Urinary bladder (tissue), 4 donors: ENCODE data around the gene EXT2. TPM values are rescaled to one million over a fixed set of nuclear protein-coding genes. Genes with fewer than 3 reads are reported as not detected.

Source experiments
- DNase-seq: peaks from one replicate; pipeline ENCODE4 v3.0.0-alpha.2; 2015; ENCODE audit errors: extremely low spot score
- H3K27ac ChIP-seq: one replicate; pipeline ENCODE4 v1.5.1; 2013; ENCODE audit warnings: low read depth, mild to moderate bottlenecking, moderate library complexity
- H3K36me3 ChIP-seq: one replicate; pipeline ENCODE4 v1.6.1; 2013; ENCODE audit warnings: mild to moderate bottlenecking, moderate library complexity; ENCODE audit not compliant: insufficient read depth
- H3K4me1 ChIP-seq: one replicate; pipeline ENCODE4 v1.6.1; 2013; ENCODE audit warnings: mild to moderate bottlenecking, moderate library complexity; ENCODE audit not compliant: insufficient read depth
- H3K4me3 ChIP-seq: one replicate; pipeline ENCODE4 v1.5.1; 2013; ENCODE audit warnings: low read depth, low read length
- WGBS: extraction: QIAGEN DNeasy Blood & Tissue Kit; methylation state at CpG from one replicate; pipeline ENCODE4 v1.1.7; 2013; 5-methylcytosine and 5-hydroxymethylcytosine counted together
- polyA plus RNA-seq: library from polyadenylated mRNA; stranded (reverse); fragments of 200-250 nt; gene quantifications from one replicate; pipeline ENCODE4 v1.2.3, GENCODE V29; 2013
- total RNA-seq: library from RNA; depleted of rRNA; stranded (reverse); fragments of >200 nt; gene quantifications from one replicate; pipeline ENCODE4 v1.2.3, GENCODE V29; 2014
- donor health status: healthy with polysubstance abuse.
- donor health status: healthy.

The EXT2 gene
- total and polyA plus RNA-seq, 2 donors: 52.2 to 95.3 TPM

GRCh38 chr11:44258839-44259420, 163.5 kb downstream of the EXT2 start:
- 91% methylated on average over 5 of the region's 5 CpGs for WGBS
- Histone ChIP-seq H3K4me1 (no peaks in the 10 kb centered on the region), H3K4me3 (no peak overlapping the region), H3K27ac (no peak overlapping the region), H3K36me3 (no peaks in the 10 kb centered on the region)
- no peak for DNase-seq

DNA sequence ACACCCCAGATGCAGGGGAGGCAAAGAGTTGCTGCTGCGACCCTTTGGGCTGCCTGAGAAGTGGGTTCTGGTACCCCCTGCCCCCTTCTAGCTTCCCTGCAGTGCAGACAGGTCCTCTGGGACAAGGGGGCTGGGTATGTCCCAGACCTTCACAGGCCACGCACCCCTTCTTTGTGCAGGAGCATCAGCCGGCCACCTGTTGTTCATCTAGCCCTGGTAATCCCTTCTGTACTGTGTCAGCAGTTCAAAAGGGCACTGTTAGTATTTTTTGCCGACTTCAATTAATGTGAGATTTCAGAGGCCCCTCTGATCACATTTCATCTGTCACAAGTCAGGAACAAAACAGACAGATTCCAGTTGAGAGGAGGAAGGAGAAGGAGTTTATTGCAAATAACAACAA, 164.6 kb downstream of the EXT2 start:
- no peak for DNase-seq
- WGBS: 67% methylated on average over 4 of the region's 4 CpGs
- no peak overlapping the region for H3K4me3 ChIP-seq
- H3K36me3 ChIP-seq: no peaks in the 10 kb centered on the region
- no peaks in the 10 kb centered on the region for H3K4me1 ChIP-seq
- H3K27ac ChIP-seq: no peak overlapping the region

DNA sequence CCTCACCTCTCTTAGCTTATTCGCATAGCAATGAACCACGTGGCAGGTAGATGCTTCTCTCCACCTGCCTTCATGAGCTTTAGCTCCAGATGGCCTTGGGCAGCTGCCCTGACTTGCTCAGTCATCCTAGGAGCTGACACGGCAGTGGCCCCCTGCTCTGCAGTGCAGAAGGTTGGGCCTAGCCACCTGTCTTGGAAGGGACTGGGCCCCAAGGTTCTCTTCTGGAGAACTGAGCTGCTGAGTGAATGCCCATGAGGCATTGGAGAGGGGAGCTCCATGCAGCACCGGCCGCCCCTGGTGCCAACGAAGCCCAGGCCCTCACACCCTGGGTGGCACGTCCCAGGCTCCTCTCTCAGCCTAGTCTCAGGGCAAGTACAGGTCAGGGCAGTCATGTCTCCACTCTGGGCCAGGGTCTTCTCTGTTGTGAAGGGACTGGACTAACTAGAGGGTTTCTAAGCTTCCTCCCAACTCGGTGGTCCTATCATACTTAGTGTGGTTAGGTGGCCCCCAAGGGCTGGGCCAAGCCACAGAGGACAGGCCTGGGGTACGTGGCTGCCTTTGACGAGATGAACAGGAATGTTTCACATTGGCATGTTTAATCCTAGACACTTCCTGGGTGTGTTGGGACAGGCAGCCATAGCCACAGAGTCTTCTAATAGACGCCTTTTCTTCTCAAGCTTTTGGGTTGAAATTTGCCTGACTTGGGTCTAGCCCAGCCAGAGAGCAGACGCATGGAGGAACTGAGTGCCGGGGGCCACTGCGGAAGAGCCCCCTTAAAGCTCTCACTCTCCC, 166.5 kb downstream of the EXT2 start:
- WGBS: 88% methylated on average over 14 of the region's 14 CpGs
- Histone ChIP-seq H3K4me1 (no peaks in the 10 kb centered on the region), H3K36me3 (no peaks in the 10 kb centered on the region), H3K4me3 (no peak overlapping the region), H3K27ac (no peak overlapping the region)
- DNase-seq: no peak

DNA sequence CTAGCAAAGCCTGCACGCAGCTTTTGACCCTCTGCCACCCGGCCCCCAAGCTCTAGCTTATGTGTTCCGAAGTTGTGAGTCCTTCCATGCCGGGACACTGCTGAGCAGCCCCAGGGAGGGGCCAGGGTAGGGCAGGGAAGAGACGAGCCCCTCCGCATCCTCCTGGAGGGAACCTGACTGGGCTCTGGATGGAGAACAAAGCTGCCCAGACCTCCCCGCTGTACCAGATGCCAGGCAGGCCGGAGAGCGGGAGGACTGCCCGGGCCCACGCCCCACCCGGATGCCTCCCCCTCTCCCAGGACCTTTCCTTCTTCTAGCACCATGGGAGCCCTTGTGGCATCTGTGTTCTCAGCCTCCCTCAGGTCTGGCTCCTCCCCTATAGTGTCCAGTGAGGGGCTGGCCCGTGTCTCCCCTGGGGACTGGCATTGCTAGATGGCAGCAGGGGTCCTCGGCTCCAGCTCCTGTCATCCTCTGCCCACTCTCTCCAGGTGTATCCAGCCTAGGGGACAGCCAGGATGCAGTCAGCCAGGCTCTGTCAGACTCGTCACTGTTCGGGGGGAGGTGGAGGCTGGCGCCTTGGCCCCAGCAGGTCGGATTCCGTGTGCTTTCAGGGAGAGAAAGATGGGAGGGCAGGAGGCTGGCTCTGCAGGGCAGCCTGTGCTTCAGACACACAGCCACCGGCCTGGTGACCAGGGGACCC, 168.4 kb downstream of the EXT2 start:
- H3K36me3 ChIP-seq: no peaks in the 10 kb centered on the region
- no peaks in the 10 kb centered on the region for H3K4me1 ChIP-seq
- no peak overlapping the region for H3K4me3 ChIP-seq
- DNase-seq: no peak
- 87% methylated on average over 20 of the region's 20 CpGs for WGBS
- no peak overlapping the region for H3K27ac ChIP-seq

DNA sequence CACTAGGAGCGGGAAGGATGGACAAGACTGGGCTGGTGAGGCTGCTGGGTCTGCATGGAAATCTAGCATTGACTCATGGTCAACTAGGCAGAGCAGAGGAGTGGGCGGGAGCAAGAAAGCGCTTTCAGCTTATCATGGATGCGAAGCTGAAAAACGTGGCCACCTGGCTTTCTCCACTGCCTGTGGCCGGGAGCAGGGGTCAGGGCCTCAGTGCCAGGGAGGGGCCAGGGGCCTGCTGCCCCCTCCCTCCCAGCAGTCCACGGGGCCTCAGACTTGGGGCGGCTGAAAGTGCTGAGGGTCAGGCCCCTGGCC, 168.9 kb downstream of the EXT2 start:
- H3K27ac ChIP-seq: no peak overlapping the region
- 81% methylated on average over 8 of the region's 8 CpGs for WGBS
- H3K36me3 ChIP-seq: no peaks in the 10 kb centered on the region
- DNase-seq: no peak
- H3K4me1 ChIP-seq: no peaks in the 10 kb centered on the region
- H3K4me3 ChIP-seq: no peak overlapping the region

GRCh38 chr11:44264761-44265160, 169.3 kb downstream of the EXT2 start:
- no peak for DNase-seq
- no peak overlapping the region for H3K4me3 ChIP-seq
- no peak overlapping the region for H3K27ac ChIP-seq
- WGBS: 92% methylated on average over 22 of the region's 22 CpGs
- no peaks in the 10 kb centered on the region for H3K36me3 ChIP-seq
- no peaks in the 10 kb centered on the region for H3K4me1 ChIP-seq

DNA sequence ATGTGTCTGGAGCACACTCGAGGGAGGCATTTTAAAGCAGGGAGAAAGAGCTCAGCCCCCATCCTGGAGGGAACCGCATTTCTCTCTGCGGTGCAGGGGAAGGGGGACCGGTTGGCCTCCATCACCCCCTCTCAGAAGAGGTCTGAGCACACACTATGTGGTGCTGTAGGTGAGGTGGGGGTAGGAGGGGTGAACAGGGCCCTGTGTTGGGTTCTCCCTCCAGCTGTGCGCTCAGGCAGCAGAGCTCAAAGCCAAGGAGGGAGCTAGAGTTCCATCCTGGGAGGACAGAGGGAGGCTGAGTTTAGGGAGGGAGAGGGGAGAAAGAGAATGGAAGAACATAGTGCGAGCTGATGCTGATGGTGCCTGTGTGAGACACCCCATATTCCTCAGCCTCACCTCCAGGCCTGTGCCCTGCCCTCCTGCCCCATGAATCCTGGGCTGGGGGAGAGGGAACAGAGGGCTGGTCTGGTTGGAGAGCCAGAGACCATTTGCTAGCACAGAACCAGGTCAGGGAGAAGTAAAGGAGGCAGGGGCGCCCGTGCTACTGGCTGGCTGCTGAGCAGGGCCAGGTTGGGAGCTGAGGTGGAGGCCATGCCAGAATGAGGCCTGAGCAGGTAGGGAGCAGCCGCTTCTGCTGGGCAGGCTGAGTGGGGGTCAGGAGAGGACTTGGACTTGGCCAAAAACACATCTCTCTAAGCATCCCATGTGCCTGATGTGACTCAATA, 170.7 kb downstream of the EXT2 start:
- H3K27ac ChIP-seq: no peak overlapping the region
- H3K4me1 ChIP-seq: no peaks in the 10 kb centered on the region
- DNase-seq: no peak
- 83% methylated on average over 9 of the region's 9 CpGs for WGBS
- H3K4me3 ChIP-seq: no peak overlapping the region
- H3K36me3 ChIP-seq: no peaks in the 10 kb centered on the region

GRCh38 chr11:44267006-44267749, 171.7 kb downstream of the EXT2 start:
- DNase-seq: no peak
- no peaks in the 10 kb centered on the region for H3K36me3 ChIP-seq
- WGBS: 91% methylated on average over 24 of the region's 24 CpGs
- H3K4me3 ChIP-seq: no peak overlapping the region
- no peak overlapping the region for H3K27ac ChIP-seq
- H3K4me1 ChIP-seq: no peaks in the 10 kb centered on the region

DNA sequence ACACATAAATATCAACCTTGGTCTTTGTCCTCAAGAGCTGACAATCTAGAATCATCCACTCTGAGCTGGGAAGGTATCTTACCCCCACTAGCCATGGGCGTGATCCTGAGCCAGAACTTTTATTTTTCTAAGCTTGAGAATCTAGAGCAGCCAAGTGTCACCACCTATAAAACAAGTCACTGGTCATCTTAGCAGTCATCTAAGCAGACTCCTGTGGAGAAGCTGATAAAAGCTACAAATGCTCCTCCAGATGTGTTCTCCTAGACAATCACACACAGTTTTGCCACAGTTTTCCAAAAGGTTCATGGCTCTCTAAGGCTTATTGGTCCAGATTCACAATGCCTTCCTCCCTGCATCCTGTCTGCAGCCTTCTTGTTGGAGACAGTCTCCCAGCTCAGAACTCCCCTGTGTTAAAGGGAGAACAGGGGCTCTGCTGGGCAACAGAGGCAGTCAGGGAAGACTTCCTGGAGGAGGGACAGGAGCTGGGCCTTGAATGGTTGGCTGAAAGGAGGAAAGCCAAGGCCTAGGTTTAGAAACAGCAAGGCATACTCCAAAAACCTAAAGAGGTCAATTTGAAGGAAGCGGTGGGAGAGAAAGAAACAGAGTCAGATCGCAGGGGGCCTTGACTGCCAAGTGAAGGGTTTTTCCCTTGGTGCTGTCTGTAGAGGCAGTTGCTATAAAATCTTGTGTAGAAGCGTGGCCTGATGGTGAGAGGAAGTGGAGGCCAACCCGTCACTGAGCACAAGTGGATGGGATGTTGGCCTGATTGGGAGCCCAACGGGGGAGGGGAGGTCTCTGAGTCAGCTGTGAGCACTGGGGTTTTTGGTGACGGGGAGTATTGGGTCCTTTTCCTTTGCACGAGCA, 172.5 kb downstream of the EXT2 start:
- no peaks in the 10 kb centered on the region for H3K36me3 ChIP-seq
- 87% methylated on average over 8 of the region's 8 CpGs for WGBS
- H3K4me1 ChIP-seq: no peaks in the 10 kb centered on the region
- H3K27ac ChIP-seq: no peak overlapping the region
- no peak overlapping the region for H3K4me3 ChIP-seq
- DNase-seq: no peak

GRCh38 chr11:44268614-44269080, 173.2 kb downstream of the EXT2 start:
- WGBS: 90% methylated on average over 5 of the region's 5 CpGs

DNA sequence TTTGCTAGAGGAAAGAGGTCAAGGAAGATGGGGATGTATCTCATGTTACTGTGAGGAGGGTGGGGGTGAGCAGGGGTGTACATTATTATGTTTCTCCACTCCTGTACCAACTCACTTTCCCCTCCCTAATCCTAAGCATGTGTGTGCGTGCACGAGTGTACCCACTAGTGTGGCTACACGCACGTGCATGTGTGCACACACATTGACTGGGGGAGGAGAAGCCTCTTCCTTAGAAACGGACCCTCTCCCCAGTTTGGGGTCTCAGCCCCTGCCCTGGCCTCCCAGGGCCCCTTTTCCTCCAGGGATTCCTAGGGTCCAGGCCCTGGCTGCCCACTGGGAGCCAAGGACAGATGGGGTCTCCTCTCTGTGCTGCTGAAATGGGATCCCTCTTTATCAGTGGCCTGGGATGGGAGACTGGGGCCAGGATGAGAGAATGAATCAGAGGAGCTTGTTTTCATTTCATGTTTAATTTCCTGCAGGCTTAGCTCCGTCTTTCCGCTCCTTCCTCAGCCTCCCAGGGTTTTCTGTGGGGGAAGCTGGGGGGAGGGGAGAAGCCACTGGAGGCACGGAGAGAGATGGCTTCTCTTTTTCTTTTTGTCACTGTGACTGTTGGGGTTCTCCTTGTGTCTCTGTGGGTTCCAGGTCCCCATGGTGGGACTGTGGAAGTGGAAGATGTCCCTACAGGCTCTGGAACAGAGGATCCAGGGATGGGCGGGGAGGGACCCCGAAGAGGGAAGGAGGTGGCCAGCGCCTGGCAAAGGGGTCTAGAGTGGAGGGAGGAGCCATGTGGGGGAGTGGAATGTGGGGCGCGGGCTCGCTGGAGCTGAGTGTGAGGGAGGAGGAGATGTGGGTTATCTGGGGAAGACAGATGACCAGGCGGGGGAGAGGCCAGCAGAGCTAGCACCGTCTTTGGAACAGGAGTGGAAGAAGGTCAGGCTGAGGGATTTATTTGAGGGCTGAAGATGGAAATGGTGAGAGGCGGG, 174.2 kb downstream of the EXT2 start:
- no peaks in the 10 kb centered on the region for H3K4me1 ChIP-seq
- DNase-seq: no peak
- H3K36me3 ChIP-seq: no peaks in the 10 kb centered on the region
- H3K4me3 ChIP-seq: no peak overlapping the region
- 58% methylated on average over 17 of the region's 17 CpGs for WGBS
- no peak overlapping the region for H3K27ac ChIP-seq

More at GRCh38 chr11:44268614-44269080, 173.2 kb downstream of the EXT2 start:
- no peak for DNase-seq
- Histone ChIP-seq H3K4me1 (no peaks in the 10 kb centered on the region), H3K27ac (no peak overlapping the region), H3K4me3 (no peak overlapping the region), H3K36me3 (no peaks in the 10 kb centered on the region)
